Stimulated activated CD4-positive, alpha-beta T cell treated with anti-CD3 and anti-CD28 coated beads, Interleukin-4, amount 100 ng/mL, for 1 hour (primary cell): Measurements from ENCODE around the gene NCKAP5.
"Not testable (repeated sequence)": the region's sequence is repeated elsewhere in the genome, so short reads cannot be mapped to it uniquely, and the experiment has no call there.

Experiments used
- DNase-seq: peaks from one replicate; pipeline ENCODE4 v3.0.0-alpha.2; 2020

NCKAP5 gene

GRCh38 chr2:133496501-133497269 is 71.6 kb downstream of the NCKAP5 start:
- no peak for DNase-seq

GRCh38 chr2:133495226-133495625 is 73.0 kb downstream of the NCKAP5 start:
- no peak for DNase-seq

DNA sequence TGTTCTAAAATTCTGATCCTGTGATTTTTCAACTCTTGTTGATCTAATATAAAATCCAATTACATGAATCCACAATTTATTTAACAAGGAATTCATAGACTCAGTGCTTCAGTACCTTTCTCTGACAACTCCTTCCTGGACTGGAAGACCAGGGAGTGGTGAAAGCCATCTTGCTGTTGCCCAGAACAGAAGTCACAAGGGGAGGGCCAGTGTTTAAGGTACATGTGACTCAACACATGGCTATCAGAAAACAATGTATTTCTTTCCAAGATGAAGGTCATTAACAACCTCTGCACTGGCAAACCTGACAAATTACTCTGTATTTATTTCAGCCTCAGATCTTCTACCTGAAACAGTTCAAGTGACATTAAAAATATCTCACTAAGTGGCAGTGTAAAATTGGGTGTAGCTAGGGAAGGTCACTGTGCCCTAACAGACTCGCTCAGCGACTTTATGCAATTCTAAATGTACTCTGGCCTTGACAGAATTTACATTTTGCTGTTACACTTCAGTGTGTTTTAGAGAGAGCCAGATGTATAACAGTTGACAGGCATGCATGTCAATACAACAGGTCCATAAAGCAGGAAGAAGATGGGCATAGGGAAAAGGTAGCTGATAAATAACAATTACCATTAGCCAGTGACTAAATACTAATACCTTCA is 75.4 kb downstream of the NCKAP5 start:
- no peak for DNase-seq

- DNase-seq, result no peak
Measured at GRCh38 chr2:133490411-133490980, 77.8 kb downstream of the NCKAP5 start.

GRCh38 chr2:133489641-133490410 is 78.4 kb downstream of the NCKAP5 start:
- DNase-seq, result no peak

GRCh38 chr2:133489146-133489545 is 79.1 kb downstream of the NCKAP5 start:
- no peak for DNase-seq

DNA sequence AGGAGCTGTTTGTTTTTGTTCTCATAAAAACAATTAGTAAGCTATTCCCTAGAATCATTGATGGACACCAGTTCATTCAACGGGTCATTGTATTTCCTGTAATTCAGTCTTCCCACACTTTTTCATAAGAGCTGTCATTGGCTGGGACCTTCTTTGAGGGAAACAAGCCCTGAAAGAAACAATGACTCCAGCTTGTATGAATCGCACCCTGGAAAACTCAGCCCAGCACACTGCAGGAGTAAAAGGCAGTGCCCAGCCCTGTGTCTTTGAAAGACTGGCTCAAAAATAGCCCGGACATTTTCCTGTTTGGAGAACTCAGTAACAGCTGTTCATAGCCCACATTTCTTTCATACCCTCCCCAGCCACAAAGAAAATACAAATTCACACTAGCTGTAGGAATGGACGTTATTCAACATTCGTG is 81.5 kb downstream of the NCKAP5 start:
- no peak for DNase-seq

- no peak for DNase-seq
Measured at GRCh38 chr2:133485868-133486267, 82.4 kb downstream of the NCKAP5 start.

GRCh38 chr2:133484784-133485183 is 83.5 kb downstream of the NCKAP5 start:
- no peak for DNase-seq

- DNase-seq, result no peak
Measured at GRCh38 chr2:133484106-133484505, 84.2 kb downstream of the NCKAP5 start.

GRCh38 chr2:133483181-133483580 is 85.1 kb downstream of the NCKAP5 start:
- no peak for DNase-seq

DNA sequence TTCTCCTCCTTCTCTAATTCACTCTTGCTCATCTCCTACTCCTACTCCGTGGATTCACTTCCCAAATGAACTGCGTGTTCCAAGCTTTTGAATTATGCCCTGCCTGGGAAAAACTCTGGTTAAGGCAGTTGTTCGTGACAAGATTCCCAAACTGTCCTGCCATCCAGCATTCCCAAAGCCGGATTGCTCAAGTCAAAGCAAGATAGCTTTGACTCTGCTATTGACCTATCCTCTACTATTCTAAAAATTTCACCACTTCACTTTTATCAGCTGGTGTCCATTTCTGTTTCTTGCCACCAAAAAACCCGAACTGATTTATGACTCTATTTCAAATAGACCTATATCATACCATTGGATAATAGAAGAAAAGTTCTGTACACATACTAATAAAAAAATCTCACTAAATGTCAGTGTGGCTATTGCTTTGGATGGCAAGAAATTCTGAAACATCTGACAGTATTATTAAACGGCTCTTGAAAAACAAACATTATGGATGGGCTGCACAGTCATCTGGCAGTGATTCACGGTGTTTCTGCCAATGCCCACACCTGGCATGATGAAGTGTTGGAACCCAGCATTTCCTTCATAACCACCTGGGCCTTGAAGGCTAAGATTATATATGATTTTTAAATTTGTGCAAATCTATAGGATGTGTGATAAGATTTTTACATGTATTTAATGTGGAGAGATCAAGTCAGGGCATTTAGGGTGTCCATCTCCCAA is 87.4 kb downstream of the NCKAP5 start:
- no peak for DNase-seq

- DNase-seq, result no peak
Measured at GRCh38 chr2:133477616-133477990, 90.7 kb downstream of the NCKAP5 start.

DNA sequence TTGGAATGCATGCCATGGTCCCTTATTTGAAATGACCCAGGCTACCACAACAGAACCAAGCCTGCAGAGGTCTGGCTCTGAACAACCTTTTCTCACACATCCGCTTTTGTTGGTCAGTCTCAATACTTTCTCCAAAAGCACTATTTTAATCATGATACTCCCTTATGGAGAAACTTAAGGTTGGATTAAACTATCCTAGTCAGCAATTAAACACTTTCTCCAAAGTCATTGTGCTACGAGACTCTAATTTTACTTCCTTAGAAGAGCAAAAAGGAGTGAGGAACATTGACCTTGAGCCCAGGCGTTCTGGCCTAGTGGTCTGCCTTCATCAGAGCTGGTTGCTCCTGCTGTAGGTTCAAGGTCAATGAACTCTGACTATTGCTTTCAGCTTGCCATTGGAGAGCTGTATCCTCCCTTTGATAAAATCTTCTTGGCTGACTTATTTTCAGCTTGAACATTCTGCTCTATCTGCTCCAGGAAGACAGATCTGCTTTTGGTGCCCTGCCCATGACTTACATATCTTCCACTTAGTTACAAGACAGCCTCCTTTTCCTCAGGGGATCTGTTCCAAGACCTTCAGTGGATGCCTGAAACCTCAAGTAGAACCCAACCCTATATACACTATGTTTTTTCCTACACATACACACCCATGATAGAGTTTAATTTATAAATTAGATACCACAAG is 91.2 kb downstream of the NCKAP5 start:
- DNase-seq, result no peak

GRCh38 chr2:133476286-133476685 is 92.0 kb downstream of the NCKAP5 start:
- no peak for DNase-seq

GRCh38 chr2:133475610-133476009 is 92.7 kb downstream of the NCKAP5 start:
- no peak for DNase-seq

DNA sequence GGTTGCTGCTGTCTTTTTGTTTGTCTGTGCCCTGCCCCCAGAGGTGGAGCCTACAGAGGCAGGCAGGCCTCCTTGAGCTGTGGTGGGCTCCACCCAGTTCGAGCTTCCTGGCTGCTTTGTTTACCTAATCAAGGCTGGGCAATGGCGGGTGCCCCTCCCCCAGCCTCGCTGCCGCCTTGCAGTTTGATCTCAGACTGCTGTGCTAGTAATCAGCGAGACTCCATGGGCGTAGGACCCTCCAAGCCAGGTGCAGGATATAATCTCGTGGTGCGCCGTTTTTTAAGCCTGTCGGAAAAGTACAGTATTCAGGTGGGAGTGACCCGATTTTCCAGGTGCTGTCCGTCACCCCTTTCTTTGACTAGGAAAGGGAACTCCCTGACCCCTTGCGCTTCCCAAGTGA is 97.8 kb downstream of the NCKAP5 start:
- not testable (repeated sequence) for DNase-seq

DNA sequence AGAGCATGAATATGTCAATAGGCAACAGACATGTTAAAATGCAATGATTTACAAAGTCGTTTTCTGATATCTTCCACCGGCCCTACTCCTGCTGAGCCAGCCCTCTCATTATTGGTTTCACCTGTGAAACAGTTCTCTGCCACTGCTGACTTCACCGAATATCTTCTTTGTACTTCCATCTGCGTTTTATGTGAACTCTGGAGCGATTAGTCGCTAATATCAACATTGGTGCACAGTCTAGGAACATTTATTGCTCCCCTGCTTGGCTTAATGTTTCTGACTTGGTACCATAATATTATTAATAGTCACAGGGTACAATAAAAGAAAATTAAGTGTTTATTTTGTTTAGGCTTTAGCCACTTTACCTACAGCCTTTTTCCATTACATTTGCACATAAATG is 105.5 kb downstream of the NCKAP5 start:
- DNase-seq, result no peak

GRCh38 chr2:133461484-133461883 is 106.8 kb downstream of the NCKAP5 start:
- DNase-seq, result no peak

- DNase-seq, result no peak
Measured at GRCh38 chr2:133459590-133459989, 108.7 kb downstream of the NCKAP5 start.

DNA sequence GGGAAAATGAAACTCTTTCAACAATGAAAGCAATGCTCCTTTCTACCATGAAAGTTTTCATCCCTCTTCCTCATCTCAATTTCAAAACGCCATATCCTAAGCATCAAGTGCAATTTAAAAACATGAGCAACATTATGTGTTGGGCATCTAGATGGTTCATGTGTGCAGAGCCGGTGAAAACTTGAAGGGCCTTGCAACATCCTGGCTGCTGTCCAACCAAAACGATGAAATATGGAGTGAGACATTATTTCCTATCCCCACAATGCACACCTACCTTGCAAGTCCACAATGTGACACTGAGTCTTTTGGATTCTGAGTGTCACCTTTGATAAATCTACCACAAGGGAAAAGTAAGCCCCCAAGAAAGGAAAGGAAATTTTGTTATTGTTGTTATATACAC is 110.0 kb downstream of the NCKAP5 start:
- DNase-seq, result no peak

GRCh38 chr2:133457861-133458260 is 110.4 kb downstream of the NCKAP5 start:
- DNase-seq, result no peak
